HUES6 (cell line): ENCODE data around the gene IL18RAP.

Experiments
- H3K27ac ChIP-seq: 2 replicates; pipeline ENCODE4 v1.7.0; 2013; ENCODE audit warnings: low read depth, mild to moderate bottlenecking, low read length, inconsistent platforms
- H3K27me3 ChIP-seq: 2 replicates; pipeline ENCODE4 v1.6.1; 2013; ENCODE audit warnings: low read length; ENCODE audit not compliant: control insufficient read depth, insufficient read depth
- H3K36me3 ChIP-seq: 2 replicates; pipeline ENCODE4 v1.6.1; 2013; ENCODE audit warnings: low read length; ENCODE audit not compliant: control insufficient read depth, insufficient read depth
- H3K4me1 ChIP-seq: 2 replicates; pipeline ENCODE4 v1.6.1; 2013; ENCODE audit warnings: low read length; ENCODE audit not compliant: control insufficient read depth, insufficient read depth
- H3K4me3 ChIP-seq: 2 replicates; pipeline ENCODE4 v1.5.1; 2013; ENCODE audit warnings: low read depth, low read length
- H3K9ac ChIP-seq: one replicate; pipeline ENCODE4 v1.6.1; 2013; ENCODE audit warnings: mild to moderate bottlenecking, low read length
- H3K9me3 ChIP-seq: 2 replicates; pipeline ENCODE4 v1.6.1; 2013; ENCODE audit warnings: low read depth, low read length; ENCODE audit not compliant: control insufficient read depth, insufficient read depth

Gene IL18RAP

DNA sequence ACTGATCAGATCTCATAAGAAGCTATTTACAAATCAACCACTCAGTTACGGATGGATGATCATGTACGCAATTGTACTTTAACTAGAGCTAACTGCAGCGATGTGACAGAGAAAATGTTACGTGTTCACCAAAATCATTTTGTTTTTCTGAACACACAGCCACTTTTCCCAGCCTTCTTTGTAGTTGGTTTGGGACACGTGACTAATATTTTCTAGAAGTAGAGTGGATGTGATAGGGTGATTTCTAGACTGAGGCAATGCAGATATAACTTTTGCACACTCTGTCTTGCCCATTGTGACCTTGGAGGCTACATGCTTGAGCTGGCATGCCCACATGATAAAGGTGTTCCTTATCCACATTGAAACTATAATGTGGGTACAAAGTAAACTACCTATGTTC is 40.2 kb downstream of the IL18RAP start:
- no peaks in the 10 kb centered on the region for H3K36me3 ChIP-seq
- H3K27me3 ChIP-seq, result no peaks in the 10 kb centered on the region
- H3K9ac ChIP-seq, result no peak overlapping the region
- H3K9me3 ChIP-seq, result no peaks in the 10 kb centered on the region
- no peak overlapping the region for H3K27ac ChIP-seq
- H3K4me1 ChIP-seq, result no peaks in the 10 kb centered on the region
- H3K4me3 ChIP-seq, result no peak overlapping the region

DNA sequence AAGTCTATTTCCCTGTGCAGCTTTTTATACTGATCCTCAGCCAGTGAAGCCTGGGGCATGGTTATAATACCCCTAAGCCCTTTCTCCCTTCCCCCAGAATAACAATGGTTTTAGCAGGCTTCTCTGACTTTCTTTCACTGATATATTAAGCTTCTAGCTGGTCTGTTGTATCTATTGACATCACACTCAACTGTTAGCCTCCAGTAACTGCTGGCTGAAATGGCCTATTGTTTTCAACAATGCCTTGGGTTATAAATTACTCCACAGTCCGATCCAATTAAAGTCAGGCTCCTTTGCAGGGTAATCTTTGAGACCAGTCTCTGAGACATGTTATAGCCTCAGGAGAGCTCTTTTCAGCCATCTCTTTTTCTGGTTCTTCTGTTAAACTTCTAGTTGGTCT is 47.2 kb downstream of the IL18RAP start:
- no peaks in the 10 kb centered on the region; the same call in 1 of the 2 replicates for H3K9me3 ChIP-seq
- H3K36me3 ChIP-seq, result no peaks in the 10 kb centered on the region
- no peaks in the 10 kb centered on the region for H3K4me1 ChIP-seq
- H3K4me3 ChIP-seq, result no peak overlapping the region
- H3K27ac ChIP-seq, result no peak overlapping the region
- no peak overlapping the region for H3K9ac ChIP-seq
- no peaks in the 10 kb centered on the region for H3K27me3 ChIP-seq

DNA sequence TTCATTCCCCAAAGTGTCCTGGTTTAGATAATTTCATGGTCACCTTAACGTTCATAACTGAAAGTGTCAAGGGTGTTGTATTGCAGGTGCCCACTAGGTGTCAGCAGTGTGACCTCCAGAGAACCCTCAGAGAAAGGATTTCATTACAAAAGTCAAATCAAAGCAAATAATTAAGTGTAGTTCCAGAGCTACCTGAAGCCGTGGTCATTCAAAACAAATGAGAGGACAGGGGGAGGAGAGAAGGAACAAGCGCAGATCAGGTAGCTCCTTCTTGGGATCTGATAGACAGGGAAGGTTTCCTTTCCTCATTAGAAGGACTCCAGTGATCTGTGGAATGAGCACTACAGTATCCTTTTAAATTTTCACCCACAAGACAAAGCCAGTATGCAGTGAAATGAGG is 50.1 kb downstream of the IL18RAP start, which contains the start of gene SLC9A4:
SLC9A4 (plus strand) TSS at position 207 of the 400 bp plus-strand sequence. CDS start 534 bp downstream, outside the sequence.
- Histone ChIP-seq H3K4me1 (no peaks in the 10 kb centered on the region), H3K9ac (no peak within 1 kb of the TSS), H3K27ac (no peak within 1 kb of the TSS), H3K9me3 (no peaks in the 10 kb centered on the region; the same call in 1 of the 2 replicates), H3K36me3 (no peaks in the 10 kb centered on the region), H3K4me3 (no peak within 1 kb of the TSS), H3K27me3 (no peaks in the 10 kb centered on the region)

DNA sequence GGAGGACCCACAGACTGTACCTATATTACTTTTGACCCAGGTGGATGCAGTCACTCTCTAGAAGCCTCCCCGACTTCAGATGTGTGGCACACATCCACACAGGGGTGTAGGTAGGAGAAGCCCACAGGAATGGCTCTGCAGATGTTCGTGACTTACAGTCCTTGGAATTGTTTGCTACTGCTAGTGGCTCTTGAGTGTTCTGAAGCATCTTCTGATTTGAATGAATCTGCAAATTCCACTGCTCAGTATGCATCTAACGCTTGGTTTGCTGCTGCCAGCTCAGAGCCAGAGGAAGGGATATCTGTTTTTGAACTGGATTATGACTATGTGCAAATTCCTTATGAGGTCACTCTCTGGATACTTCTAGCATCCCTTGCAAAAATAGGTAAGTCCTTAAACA is 50.7 kb downstream of the IL18RAP start:
- Histone ChIP-seq H3K27ac (no peak overlapping the region), H3K9me3 (no peaks in the 10 kb centered on the region; the same call in 1 of the 2 replicates), H3K27me3 (no peaks in the 10 kb centered on the region)

DNA sequence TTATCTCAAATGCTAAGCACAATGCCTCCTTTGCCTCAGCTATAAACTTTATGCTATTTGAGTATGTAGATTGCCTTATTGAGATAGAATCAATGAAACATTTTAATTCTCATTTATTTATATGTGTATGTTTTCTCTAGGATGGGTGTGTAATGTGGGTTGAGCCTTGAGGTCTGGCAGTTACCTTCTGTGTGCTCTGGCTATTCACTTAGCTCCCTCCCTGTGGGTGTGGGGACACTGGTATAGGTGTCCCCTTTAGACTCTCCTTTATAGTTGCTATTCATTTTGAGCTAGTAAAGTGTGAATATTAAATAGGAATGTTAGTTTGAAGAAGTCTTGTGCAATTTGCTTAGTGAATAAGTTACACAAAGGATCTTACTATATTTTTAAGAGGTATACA is 51.8 kb downstream of the IL18RAP start:
- Histone ChIP-seq H3K4me1 (no peaks in the 10 kb centered on the region), H3K9me3 (no peaks in the 10 kb centered on the region), H3K27ac (no peak overlapping the region), H3K36me3 (no peaks in the 10 kb centered on the region), H3K9ac (no peak overlapping the region), H3K4me3 (no peak overlapping the region), H3K27me3 (no peaks in the 10 kb centered on the region)

More for the DNA sequence above, 50.7 kb downstream of the IL18RAP start:
- Histone ChIP-seq H3K4me1 (no peaks in the 10 kb centered on the region), H3K36me3 (no peaks in the 10 kb centered on the region), H3K4me3 (no peak overlapping the region), H3K9ac (no peak overlapping the region)

- no peaks in the 10 kb centered on the region for H3K36me3 ChIP-seq
- H3K4me3 ChIP-seq, result no peak overlapping the region
- no peak overlapping the region for H3K27ac ChIP-seq
- H3K9ac ChIP-seq, result no peak overlapping the region
- H3K9me3 ChIP-seq, result no peaks in the 10 kb centered on the region; the same call in 1 of the 2 replicates
- no peaks in the 10 kb centered on the region for H3K4me1 ChIP-seq
- no peaks in the 10 kb centered on the region for H3K27me3 ChIP-seq
Observed at GRCh38 chr2:102478686-102479470, 55.9 kb downstream of the IL18RAP start.

GRCh38 chr2:102480285-102481195 is 57.6 kb downstream of the IL18RAP start:
- Histone ChIP-seq H3K4me1 (no peaks in the 10 kb centered on the region), H3K27ac (no peak overlapping the region), H3K9me3 (no peaks in the 10 kb centered on the region; the same call in 1 of the 2 replicates), H3K9ac (no peak overlapping the region), H3K4me3 (no peak overlapping the region), H3K36me3 (no peaks in the 10 kb centered on the region), H3K27me3 (no peaks in the 10 kb centered on the region)

DNA sequence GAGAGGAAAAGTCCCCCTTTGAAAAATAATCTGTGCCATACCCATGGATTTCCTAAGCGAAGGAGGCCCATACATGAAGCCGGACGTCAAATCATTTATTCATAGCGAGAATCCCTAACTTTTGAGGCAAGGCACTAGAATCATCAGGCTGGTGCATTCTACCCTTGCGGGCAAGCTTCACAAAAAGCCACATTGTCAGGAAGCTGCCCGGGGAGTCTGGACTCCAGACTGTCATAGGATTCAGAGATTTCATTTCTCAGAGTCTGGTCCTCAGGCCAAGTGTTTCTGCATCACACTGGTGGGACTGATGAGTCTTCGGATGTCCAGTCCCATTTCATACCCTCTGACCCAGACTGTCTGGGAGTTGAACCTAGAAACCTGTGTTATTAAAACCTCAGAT is 59.0 kb downstream of the IL18RAP start:
- Histone ChIP-seq H3K4me3 (no peak overlapping the region), H3K27ac (no peak overlapping the region), H3K4me1 (no peaks in the 10 kb centered on the region), H3K27me3 (no peaks in the 10 kb centered on the region), H3K9me3 (no peaks in the 10 kb centered on the region; the same call in 1 of the 2 replicates), H3K36me3 (no peaks in the 10 kb centered on the region), H3K9ac (no peak overlapping the region)

- H3K4me1 ChIP-seq, result no peaks in the 10 kb centered on the region; the same call in 1 of the 2 replicates
- H3K27me3 ChIP-seq, result no peaks in the 10 kb centered on the region
- no peak overlapping the region for H3K9ac ChIP-seq
- H3K36me3 ChIP-seq, result no peaks in the 10 kb centered on the region
- no peak overlapping the region for H3K27ac ChIP-seq
- no peak overlapping the region for H3K4me3 ChIP-seq
- H3K9me3 ChIP-seq, result no peaks in the 10 kb centered on the region; the same call in 1 of the 2 replicates
Observed at GRCh38 chr2:102483086-102483485, 60.1 kb downstream of the IL18RAP start.

DNA sequence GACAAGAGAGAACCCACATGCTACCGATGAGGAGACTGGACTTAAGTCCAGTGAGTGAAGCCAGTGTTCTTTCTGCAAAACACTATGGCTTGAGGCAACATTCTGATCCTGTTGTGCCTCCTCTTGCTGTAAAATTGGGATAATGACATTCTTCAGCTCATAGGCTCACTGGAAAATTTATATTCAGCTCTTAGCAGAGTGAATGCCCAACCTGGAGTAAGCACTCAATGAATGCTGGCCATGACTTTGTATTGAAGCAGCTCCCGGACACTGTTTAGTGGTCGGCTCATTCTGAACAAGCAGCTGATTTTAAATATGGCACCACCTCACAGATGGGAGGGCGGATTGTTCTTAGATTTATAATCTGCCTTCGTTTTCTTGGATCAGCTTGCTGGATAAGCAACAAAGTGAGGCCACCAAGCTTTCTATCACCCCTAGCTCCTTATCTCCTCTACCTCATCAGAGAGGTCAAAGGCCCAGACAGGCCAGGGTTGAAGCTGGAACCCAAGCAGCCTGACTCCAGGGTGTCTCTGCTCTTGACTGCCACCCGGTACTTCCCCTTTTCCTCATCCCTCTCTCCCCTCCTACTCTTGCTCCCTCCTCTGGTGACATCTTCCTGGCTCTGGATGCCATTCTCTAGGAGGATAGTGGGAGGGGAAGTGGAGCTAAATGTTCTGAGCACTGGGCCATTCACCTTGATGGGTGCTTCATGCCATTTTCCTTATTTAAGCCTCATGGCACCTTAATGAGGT is 61.5 kb downstream of the IL18RAP start:
- no peak overlapping the region for H3K4me3 ChIP-seq
- no peaks in the 10 kb centered on the region for H3K36me3 ChIP-seq
- H3K27ac ChIP-seq, result no peak overlapping the region
- H3K9ac ChIP-seq, result no peak overlapping the region
- peaks cover 2% of the 10 kb centered on the region for H3K4me1 ChIP-seq
- H3K9me3 ChIP-seq, result no peaks in the 10 kb centered on the region; the same call in 1 of the 2 replicates
- H3K27me3 ChIP-seq, result no peaks in the 10 kb centered on the region
